ENCODE data around the gene LMO7. TPM values are rescaled to one million over a fixed set of nuclear protein-coding genes. Genes with fewer than 3 reads are reported as not detected.
A peak's percentile ranks its signal among the peaks of the same experiment; 100 is the strongest.

LMO7 gene
- total and polyA plus RNA-seq, 2 of the 8 experiments (the other 6 are each of a cell fraction or from before 2014, with no cell fraction given), result 8.1 to 28.3 TPM

GRCh38 chr13:75870397-75870903, 234.3 kb downstream of the LMO7 start:
- H3K23me2 ChIP-seq (ENCODE audit: low read depth, low read length), result no peaks in the 10 kb centered on the region
- no peak overlapping the region for H3K4me2 ChIP-seq (ENCODE audit: insufficient read depth in 1 of 2, low read depth in 2 of 2, low read length in 2 of 2)
- POLR2A ChIA-PET (ENCODE audit: partially characterized antibody), result no interaction called here
- no peak overlapping the region for H3K23ac ChIP-seq (ENCODE audit: insufficient read length)
- H2AK5ac ChIP-seq (ENCODE audit: low read depth, low read length), result no peak overlapping the region
- no peak overlapping the region for H3K14ac ChIP-seq (ENCODE audit: insufficient read length)
- H3K27me3 ChIP-seq (replicated peaks in 1 of 4; ENCODE audit: control insufficient read depth in 3 of 4, extremely low read depth in 1 of 4, insufficient read depth in 3 of 4, low read length in 3 of 4), result no peaks in the 10 kb centered on the region
- no peak overlapping the region for H3K9ac ChIP-seq (replicated peaks in 1 of 4; ENCODE audit: extremely low read depth in 1 of 4, low read depth in 3 of 4, low read length in 3 of 4)
- H3K27ac ChIP-seq (ENCODE audit: low read depth, low read length), result no peak overlapping the region
- WGBS, 2 experiments (ENCODE audit: extremely low coverage in 1 of 2, insufficient coverage in 1 of 2, insufficient read length in 1 of 2, insufficient replicate concordance in 2 of 2, low coverage in 1 of 2, low lambda C conversion rate in 2 of 2, missing lambda C conversion rate in 1 of 2), result 61% methylated on average over 14 of the region's 14 CpGs; no CpG with 5 or more reads in 1 of the 2 experiments
- no peak overlapping the region for H2BK15ac ChIP-seq (ENCODE audit: low read length)
- H4K5ac ChIP-seq (ENCODE audit: insufficient read length, low read depth, low read length), result no peak overlapping the region
- H3K9me3 ChIP-seq (ENCODE audit: insufficient read depth in 2 of 2, low read depth in 1 of 2, low read length in 1 of 2), result no peaks in the 10 kb centered on the region
- H2AFZ ChIP-seq (ENCODE audit: low read length), result peak overlapping the region; percentile 95
- no peak overlapping the region for H3K4ac ChIP-seq (replicated peaks; ENCODE audit: insufficient read length, low read depth, low read length)
- H3K79me2 ChIP-seq (ENCODE audit: control insufficient read depth in 1 of 2, insufficient read depth in 2 of 2, low read length in 2 of 2), result no peaks in the 10 kb centered on the region
- H4K8ac ChIP-seq (ENCODE audit: extremely low read depth, insufficient read depth, low read length), result no peak overlapping the region
- no peak overlapping the region for H4K91ac ChIP-seq (replicated peaks; ENCODE audit: insufficient read length, low read length)
- H3K4me1 ChIP-seq (replicated peaks in 1 of 4; ENCODE audit: control insufficient read depth in 3 of 4, insufficient read depth in 4 of 4, low read length in 3 of 4), result peaks cover 0 to 8% (median 3%) of the 10 kb centered on the region in 4 experiments; a peak in 6 of 7 replicates
- no peak overlapping the region for H2BK20ac ChIP-seq (ENCODE audit: low read length)
- CTCF ChIA-PET (ENCODE audit: partially characterized antibody), result interaction anchor here (0.6 to 11.5 kb wide), 47 partner anchors 8 to 1646 kb away, joined by 3 to 128 read pairs (median 4); no protein-coding TSS in a partner anchor
- H3K56ac ChIP-seq (replicated peaks; ENCODE audit: insufficient read length, low read depth, low read length), result no peak overlapping the region
- no peaks in the 10 kb centered on the region for H3K79me1 ChIP-seq (ENCODE audit: low read depth, low read length)
- H3K4me3 ChIP-seq (ENCODE audit: extremely low read depth in 1 of 4, insufficient read depth in 2 of 4, low read depth in 3 of 4, low read length in 4 of 4), result no peak overlapping the region
- no peaks in the 10 kb centered on the region for H3K36me3 ChIP-seq (ENCODE audit: control insufficient read depth in 2 of 4, insufficient read depth in 4 of 4, low read length in 3 of 4)
- H2BK5ac ChIP-seq (ENCODE audit: low read depth, low read length), result no peak overlapping the region
- H2BK120ac ChIP-seq (replicated peaks; ENCODE audit: low read depth, low read length), result no peak overlapping the region
- H4K20me1 ChIP-seq (replicated peaks in 1 of 2; ENCODE audit: control insufficient read depth in 1 of 2, insufficient read depth in 2 of 2, low read length in 2 of 2), result no peaks in the 10 kb centered on the region
- no peak overlapping the region for H2BK12ac ChIP-seq (ENCODE audit: low read depth, low read length)
- no peak overlapping the region for H3K18ac ChIP-seq (ENCODE audit: extremely low read depth, low read length)
- FAIRE-seq, result peak; percentile 62
- DNase-seq (ENCODE audit: low read depth in 1 of 2, low spot score in 2 of 2), result peak in 1 of 2 experiments; percentile 62
- TF ChIP-seq SIX5 (IDR thresholded peaks at IDR 0.05; ENCODE audit: low read depth, low read length) (no peak), BCL11A (IDR thresholded peaks at IDR 0.05; ENCODE audit: low read depth in 2 of 2, low read length in 2 of 2) (no peak), NRF1 (IDR thresholded peaks at IDR 0.05; ENCODE audit: low read depth, low read length) (no peak), RNF2 (IDR thresholded peaks at IDR 0.05; ENCODE audit: borderline replicate concordance, low read depth, low read length, missing control alignments, poor library complexity, severe bottlenecking) (no peak), JUN (IDR thresholded peaks at IDR 0.05; ENCODE audit: low read depth, low read length) (no peak), E2F6 (IDR thresholded peaks at IDR 0.05) (no peak), TAF1 (IDR thresholded peaks at IDR 0.05; ENCODE audit: low read depth, low read length) (no peak), GABPA (IDR thresholded peaks at IDR 0.05; ENCODE audit: borderline replicate concordance, insufficient read depth, low read length) (no peak), ATF2 (IDR thresholded peaks at IDR 0.05; ENCODE audit: low read length) (no peak), HDAC6 (IDR thresholded peaks at IDR 0.05; ENCODE audit: low read depth, low read length) (no peak), KDM1A (IDR thresholded peaks at IDR 0.05; ENCODE audit: borderline replicate concordance, low read length) (no peak)
